NOMO-1 (cell line): ENCODE data around the gene CEBPE.

ENCODE experiments used
- DNase-seq, 2 experiments: peaks; one replicate each; lab custom pipeline; 2025; ENCODE audit not compliant: unreplicated experiment in 2 of 2; lab: John Stamatoyannopoulos, UW

The CEBPE gene

GRCh38 chr14:23145794-23146350, 26.8 kb upstream of the CEBPE start:
- DNase-seq: no peak

GRCh38 chr14:23143911-23144310, 24.9 kb upstream of the CEBPE start:
- DNase-seq: no peak

GRCh38 chr14:23142826-23143225, 23.8 kb upstream of the CEBPE start:
- no peak for DNase-seq

- no peak for DNase-seq
Measured at GRCh38 chr14:23141706-23142444, 22.8 kb upstream of the CEBPE start.

- DNase-seq: no peak
Measured at GRCh38 chr14:23140371-23140770, 21.3 kb upstream of the CEBPE start.

GRCh38 chr14:23139874-23140273, 20.8 kb upstream of the CEBPE start:
- no peak for DNase-seq

- DNase-seq: no peak
Measured at GRCh38 chr14:23137813-23138535, 18.9 kb upstream of the CEBPE start.

- DNase-seq: no peak
Measured at GRCh38 chr14:23137192-23137812, 18.2 kb upstream of the CEBPE start.

GRCh38 chr14:23136566-23137133, 17.6 kb upstream of the CEBPE start:
- no peak for DNase-seq

GRCh38 chr14:23132970-23133369, 13.9 kb upstream of the CEBPE start:
- no peak for DNase-seq

- no peak for DNase-seq
Measured at GRCh38 chr14:23131482-23131881, 12.4 kb upstream of the CEBPE start.

GRCh38 chr14:23130871-23131270, 11.8 kb upstream of the CEBPE start:
- no peak for DNase-seq

GRCh38 chr14:23129759-23130316, 10.8 kb upstream of the CEBPE start:
- no peak for DNase-seq

GRCh38 chr14:23128969-23129758, 10.1 kb upstream of the CEBPE start:
- DNase-seq: no peak

GRCh38 chr14:23127861-23128260, 8.8 kb upstream of the CEBPE start:
- DNase-seq: no peak

- DNase-seq: no peak
Measured at GRCh38 chr14:23126548-23127278, 7.7 kb upstream of the CEBPE start.

GRCh38 chr14:23125933-23126524, 7.0 kb upstream of the CEBPE start:
- DNase-seq: no peak

- no peak for DNase-seq
Measured at GRCh38 chr14:23125011-23125410, 6.0 kb upstream of the CEBPE start.

- no peak for DNase-seq
Measured at GRCh38 chr14:23124337-23124954, 5.4 kb upstream of the CEBPE start.
